HFF-Myc (cell line): ENCODE results near the gene SYS1.

Source experiments
- DNase-seq: peaks from one replicate; pipeline ENCODE4 v3.0.0-alpha.2; 2011; ENCODE audit warnings: low read depth; ENCODE audit errors: extremely low read depth
- H3K4me3 ChIP-seq: replicated peaks from 2 replicates; pipeline ENCODE4 v1.5.1; 2011; ENCODE audit warnings: low read depth, mild to moderate bottlenecking, control low read depth, low read length
- TF ChIP-seq, protein P1 (sequence below): IDR thresholded peaks from 2 replicates; pipeline ENCODE4 v1.5.1; 2012; ENCODE audit warnings: mild to moderate bottlenecking, low read depth, low read length, control low read depth; ENCODE audit errors: missing control alignments

Gene SYS1

DNA sequence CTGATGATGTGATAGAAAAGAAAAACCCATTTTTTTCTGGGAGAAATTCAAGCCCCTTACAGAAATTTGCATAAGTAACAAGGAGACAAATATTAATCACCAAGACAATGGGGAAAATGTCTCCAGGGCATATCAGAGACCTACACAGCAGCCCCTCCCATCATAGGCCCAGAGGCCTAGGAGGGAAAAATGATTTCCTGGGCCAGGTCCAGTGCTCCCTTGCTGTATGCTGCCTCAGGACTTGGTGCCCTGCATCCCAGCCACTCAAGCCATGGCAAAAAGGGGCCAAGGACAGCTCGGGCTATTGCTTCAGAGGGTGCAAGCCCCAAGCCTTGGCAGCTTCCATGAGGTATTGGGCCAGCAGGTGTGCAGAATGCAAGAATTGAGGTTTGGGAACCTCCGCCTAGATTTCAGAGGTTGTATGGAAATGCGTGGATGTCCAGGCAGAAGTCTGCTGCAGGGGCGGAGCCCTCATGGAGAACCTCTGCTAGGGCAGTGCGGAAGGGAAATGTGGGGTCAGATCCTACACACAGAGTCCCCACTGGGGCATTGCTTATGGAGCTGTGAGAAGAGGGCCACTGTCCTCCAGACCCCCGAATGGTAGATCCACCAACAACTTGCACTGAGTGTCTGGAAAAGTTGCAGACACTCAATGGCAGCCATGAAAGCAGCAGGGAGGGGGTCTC lies 37.5 kb downstream of the SYS1 start:
- DNase-seq = no peak
- H3K4me3 ChIP-seq = no peak overlapping the region
- TF ChIP-seq, protein P1, sequence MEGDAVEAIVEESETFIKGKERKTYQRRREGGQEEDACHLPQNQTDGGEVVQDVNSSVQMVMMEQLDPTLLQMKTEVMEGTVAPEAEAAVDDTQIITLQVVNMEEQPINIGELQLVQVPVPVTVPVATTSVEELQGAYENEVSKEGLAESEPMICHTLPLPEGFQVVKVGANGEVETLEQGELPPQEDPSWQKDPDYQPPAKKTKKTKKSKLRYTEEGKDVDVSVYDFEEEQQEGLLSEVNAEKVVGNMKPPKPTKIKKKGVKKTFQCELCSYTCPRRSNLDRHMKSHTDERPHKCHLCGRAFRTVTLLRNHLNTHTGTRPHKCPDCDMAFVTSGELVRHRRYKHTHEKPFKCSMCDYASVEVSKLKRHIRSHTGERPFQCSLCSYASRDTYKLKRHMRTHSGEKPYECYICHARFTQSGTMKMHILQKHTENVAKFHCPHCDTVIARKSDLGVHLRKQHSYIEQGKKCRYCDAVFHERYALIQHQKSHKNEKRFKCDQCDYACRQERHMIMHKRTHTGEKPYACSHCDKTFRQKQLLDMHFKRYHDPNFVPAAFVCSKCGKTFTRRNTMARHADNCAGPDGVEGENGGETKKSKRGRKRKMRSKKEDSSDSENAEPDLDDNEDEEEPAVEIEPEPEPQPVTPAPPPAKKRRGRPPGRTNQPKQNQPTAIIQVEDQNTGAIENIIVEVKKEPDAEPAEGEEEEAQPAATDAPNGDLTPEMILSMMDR = no peak

DNA sequence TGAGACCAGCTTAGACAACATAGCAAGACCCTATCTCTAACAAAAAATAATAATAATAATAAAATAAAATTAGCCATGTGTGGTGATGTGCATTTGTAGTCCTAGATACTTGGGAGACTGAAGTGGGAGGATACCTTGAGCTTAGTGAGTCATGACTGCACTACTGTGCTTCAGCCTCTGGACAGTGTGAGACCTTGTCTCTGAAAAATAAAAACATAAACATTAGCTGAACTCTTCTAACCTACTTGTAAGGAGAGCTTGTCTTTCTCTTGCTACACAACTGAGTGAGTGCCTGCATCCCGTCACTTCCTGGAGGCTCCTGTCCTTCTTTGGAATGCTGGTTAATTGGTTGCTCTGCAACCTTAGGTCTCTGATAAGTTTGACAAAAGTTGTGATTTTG lies 40.0 kb downstream of the SYS1 start:
- no peak for DNase-seq
- H3K4me3 ChIP-seq = no peak overlapping the region
- TF ChIP-seq, protein P1 = no peak

DNA sequence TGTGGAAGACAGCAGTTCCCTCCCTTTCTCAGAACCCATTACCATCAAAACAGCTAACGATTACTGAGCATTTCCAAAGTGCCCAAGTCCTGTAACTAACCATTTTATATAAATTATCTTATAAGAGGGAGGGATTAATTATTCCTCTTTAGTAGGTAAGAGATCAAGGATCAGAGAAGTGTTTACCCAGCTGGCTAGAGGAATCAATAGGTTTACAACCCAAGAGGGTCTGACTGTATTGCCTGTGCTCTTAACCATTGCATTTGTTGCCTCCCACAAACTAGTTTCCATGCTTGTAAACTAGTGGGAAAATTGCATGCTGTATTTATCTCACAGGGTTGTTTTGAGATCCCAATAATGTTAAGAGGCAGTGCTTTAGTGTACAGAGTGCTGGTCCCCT lies 41.5 kb downstream of the SYS1 start:
- DNase-seq = no peak
- TF ChIP-seq, protein P1 = no peak
- no peak overlapping the region for H3K4me3 ChIP-seq

DNA sequence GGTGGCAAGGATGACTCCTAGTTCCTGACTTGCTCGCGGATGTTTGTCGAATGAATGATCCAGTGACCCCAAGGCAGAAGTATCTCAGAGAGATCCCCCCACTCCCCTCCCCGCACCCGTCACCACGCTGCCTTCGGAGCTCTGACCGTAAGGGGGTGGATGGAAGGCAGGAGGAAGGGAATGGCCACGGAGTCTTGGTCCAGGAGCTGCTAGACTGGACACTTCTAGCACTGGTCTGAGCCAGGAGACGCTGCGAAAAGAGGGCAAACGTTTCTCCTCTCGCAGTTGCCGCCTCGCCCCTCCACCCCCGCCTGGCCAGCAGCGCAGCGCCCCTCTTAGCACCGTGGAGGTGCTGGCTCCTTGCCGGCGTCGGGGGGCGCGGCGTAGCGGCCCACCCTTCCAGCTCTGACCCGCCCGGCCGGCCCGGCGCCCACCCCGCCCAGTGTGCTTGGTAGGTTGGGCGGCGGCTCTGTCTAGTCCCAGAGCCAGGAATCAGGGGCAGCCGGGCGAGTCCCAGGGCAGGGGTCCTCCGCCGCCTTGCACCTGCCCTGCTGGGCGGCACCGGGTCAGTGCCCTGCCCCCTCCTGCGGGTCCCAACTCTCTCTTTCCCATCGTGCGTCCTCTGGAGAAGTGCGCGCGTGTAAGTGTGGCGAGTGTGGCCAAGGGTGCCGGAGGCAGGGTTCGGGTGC lies 42.8 kb downstream of the SYS1 start:
- TF ChIP-seq, protein P1 = no peak
- DNase-seq = no peak
- peak overlapping the region; percentile 72 for H3K4me3 ChIP-seq

DNA sequence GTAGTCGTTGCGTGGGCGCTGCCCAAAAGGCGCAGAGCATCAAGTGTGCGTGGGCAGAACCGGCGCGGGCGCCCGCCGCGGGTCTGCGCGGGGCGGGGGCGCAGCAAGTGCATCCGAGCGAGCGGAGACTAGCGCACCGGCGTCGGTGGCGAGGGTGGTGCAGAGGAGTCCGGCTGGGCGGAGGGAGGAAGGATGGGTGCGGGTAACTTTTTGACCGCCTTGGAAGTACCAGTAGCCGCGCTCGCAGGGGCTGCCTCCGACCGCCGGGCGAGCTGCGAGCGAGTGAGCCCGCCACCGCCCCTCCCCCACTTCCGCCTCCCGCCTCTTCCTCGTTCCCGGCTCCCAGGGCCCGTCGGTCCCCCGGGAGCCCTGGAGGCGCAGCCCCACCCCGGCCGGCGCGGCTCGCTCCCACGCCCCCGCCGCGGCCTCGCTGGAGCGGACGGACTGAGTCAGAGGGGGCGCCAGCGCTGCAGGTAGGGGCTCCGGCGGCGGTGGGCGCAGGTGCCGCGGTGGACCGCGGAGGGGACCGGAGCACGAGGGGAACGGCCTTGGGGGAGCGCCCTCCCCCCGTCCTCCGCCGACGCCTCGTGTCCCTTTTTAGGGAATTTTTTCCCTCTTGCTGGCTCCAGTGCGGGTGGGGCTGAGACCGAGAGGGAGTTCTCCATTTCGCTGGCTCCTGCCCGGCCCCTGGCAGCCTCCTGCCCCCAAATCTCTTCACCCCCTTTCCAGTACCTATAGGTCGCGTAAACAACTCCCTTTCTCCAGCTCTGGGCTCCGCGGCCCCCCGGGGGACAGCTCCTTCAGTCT lies 43.5 kb downstream of the SYS1 start:
- H3K4me3 ChIP-seq = peak overlapping the region; percentile 72
- no peak for DNase-seq
- TF ChIP-seq, protein P1 = no peak

DNA sequence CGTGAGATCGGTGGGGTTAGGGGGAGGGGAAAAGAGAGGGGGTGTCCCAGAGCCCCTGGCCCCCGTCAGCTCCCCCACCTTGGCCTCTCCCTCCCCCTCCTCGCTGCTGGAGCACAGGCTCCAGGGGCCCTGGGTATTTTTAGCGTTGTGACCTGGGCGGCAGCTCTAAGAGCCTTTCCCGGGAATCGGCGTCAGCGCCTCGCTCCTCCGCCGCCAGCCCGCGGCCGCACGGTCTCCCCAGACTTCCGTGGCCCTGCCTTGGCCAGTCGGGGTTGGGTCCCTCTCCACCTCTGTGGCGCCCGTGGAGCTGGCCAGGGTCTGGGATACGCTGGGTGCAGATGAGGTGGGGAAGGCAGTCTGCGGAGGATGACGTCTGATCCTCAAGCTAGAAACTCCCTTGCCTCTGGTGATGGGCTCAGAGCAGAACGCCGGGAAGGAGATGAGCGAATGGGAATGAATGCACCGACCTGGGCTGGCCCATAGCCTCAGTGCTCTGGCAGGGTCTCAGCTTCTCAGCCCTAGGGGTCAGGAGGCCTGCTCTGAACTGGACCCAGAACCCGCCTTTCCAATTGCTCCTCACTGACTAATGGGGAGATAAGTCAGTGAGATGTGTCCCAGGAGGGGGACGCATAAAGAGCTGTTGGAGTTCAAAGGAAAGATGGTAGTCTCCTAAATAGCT lies 44.2 kb downstream of the SYS1 start:
- H3K4me3 ChIP-seq = peak overlapping the region; percentile 72
- TF ChIP-seq, protein P1 = no peak
- no peak for DNase-seq
